IMR-90 (cell line): ENCODE results near the gene TRIM25. TPM values are rescaled to one million over a fixed set of nuclear protein-coding genes. Genes with fewer than 3 reads are reported as not detected.

ENCODE experiments used
- ATAC-seq: fragments of 200-7000 bp; cut with Tn5 transposase; 2 replicates; pipeline ENCODE4 v1.9.1; 2020; ENCODE audit warnings: low read depth, mild to moderate bottlenecking, moderate library complexity
- BruUV-seq: library from RNA; stranded (reverse); fragments of 400-500 nt; replicated peaks from 2 replicates; lab custom pipeline; 2021; lab: Mats Ljungman, UMichigan
- CTCF ChIA-PET: fragments of 300-600 bp; formaldehyde crosslinking; extraction: SDS; loops from one replicate; lab custom pipeline; 2021; ENCODE audit warnings: antibody characterized with exemption; lab: Yijun Ruan, JAX
- POLR2A ChIA-PET: fragments of 300-600 bp; sonication (Branson Sonifier 250); formaldehyde crosslinking; loops from one replicate; lab custom pipeline; 2022; ENCODE audit warnings: antibody characterized with exemption; ENCODE audit not compliant: unreplicated experiment; lab: Charles Lee
- DNase-seq: peaks from one replicate; pipeline ENCODE4 v3.0.0; 2013
- H2AFZ ChIP-seq: replicated peaks from 2 replicates; pipeline ENCODE3; 2013; ENCODE audit warnings: low read length, mild to moderate bottlenecking; ENCODE audit not compliant: poor library complexity
- H2AK5ac ChIP-seq: 2 replicates; pipeline ENCODE4 v1.6.1; 2013; ENCODE audit warnings: low read depth, low read length, inconsistent platforms
- H2AK9ac ChIP-seq: replicated peaks from 2 replicates; pipeline ENCODE3; 2013; ENCODE audit warnings: mild to moderate bottlenecking, low read depth, low read length, moderate library complexity; ENCODE audit not compliant: poor library complexity
- H2BK120ac ChIP-seq: 2 replicates; pipeline ENCODE4 v1.6.1; 2013; ENCODE audit warnings: low read depth, low read length, inconsistent platforms
- H2BK15ac ChIP-seq: 3 replicates; pipeline ENCODE4 v1.6.1; 2013; ENCODE audit warnings: low read depth, low read length, inconsistent platforms
- H2BK20ac ChIP-seq: 2 replicates; pipeline ENCODE4 v1.6.1; 2013; ENCODE audit warnings: low read depth, mild to moderate bottlenecking, inconsistent platforms, low read length, moderate library complexity
- H2BK5ac ChIP-seq: 2 replicates; pipeline ENCODE4 v1.6.1; 2013; ENCODE audit warnings: mild to moderate bottlenecking, low read depth, low read length, inconsistent platforms; ENCODE audit not compliant: poor library complexity, severe bottlenecking
- H3K14ac ChIP-seq: replicated peaks from 2 replicates; pipeline ENCODE4 v1.6.1; 2013; ENCODE audit warnings: low read depth, low read length, inconsistent platforms
- H3K18ac ChIP-seq: 2 replicates; pipeline ENCODE4 v1.6.1; 2013; ENCODE audit warnings: low read depth, low read length, control low read depth
- H3K23ac ChIP-seq: 2 replicates; pipeline ENCODE4 v1.6.1; 2013; ENCODE audit warnings: low read depth, low read length, inconsistent platforms
- H3K27ac ChIP-seq: 2 replicates; pipeline ENCODE4 v1.5.1; 2013; ENCODE audit warnings: mild to moderate bottlenecking, control low read depth, low read length; ENCODE audit not compliant: insufficient read depth
- H3K27me3 ChIP-seq: 2 replicates; pipeline ENCODE4 v1.6.1; 2013; ENCODE audit warnings: low read length; ENCODE audit not compliant: control insufficient read depth, insufficient read depth
- H3K36me3 ChIP-seq: 2 replicates; pipeline ENCODE4 v1.6.1; 2013; ENCODE audit warnings: low read length, mixed read lengths; ENCODE audit not compliant: control insufficient read depth, insufficient read depth
- H3K4ac ChIP-seq: 2 replicates; pipeline ENCODE4 v1.6.1; 2013; ENCODE audit warnings: low read depth, low read length, inconsistent platforms
- H3K4me1 ChIP-seq: 2 replicates; pipeline ENCODE4 v1.6.1; 2013; ENCODE audit warnings: low read length, mixed read lengths; ENCODE audit not compliant: control insufficient read depth, insufficient read depth
- H3K4me2 ChIP-seq: 2 replicates; pipeline ENCODE4 v1.6.1; 2013; ENCODE audit warnings: low read depth, mild to moderate bottlenecking, control low read depth, low read length, moderate library complexity
- H3K4me3 ChIP-seq: 2 replicates; pipeline ENCODE4 v1.5.1; 2013; ENCODE audit warnings: low read depth, mild to moderate bottlenecking, control low read depth, low read length, moderate library complexity; ENCODE audit not compliant: insufficient read depth
- H3K56ac ChIP-seq: 2 replicates; pipeline ENCODE4 v1.6.1; 2013; ENCODE audit warnings: low read length, inconsistent platforms; ENCODE audit not compliant: insufficient read depth; ENCODE audit errors: extremely low read depth
- H3K79me1 ChIP-seq, 2 experiments: 2 replicates each; pipeline ENCODE4 v1.6.1; 2013; ENCODE audit warnings: low read length in 2 of 2, inconsistent platforms in 1 of 2, low read depth in 1 of 2
- H3K9ac ChIP-seq: 2 replicates; pipeline ENCODE4 v1.6.1; 2013; ENCODE audit warnings: low read depth, low read length, control low read depth
- H3K9me1 ChIP-seq: 2 replicates; pipeline ENCODE4 v1.6.1; 2013; ENCODE audit warnings: low read length, inconsistent platforms; ENCODE audit not compliant: insufficient read depth
- H3K9me3 ChIP-seq: 2 replicates; pipeline ENCODE4 v1.6.1; 2013; ENCODE audit warnings: low read length; ENCODE audit not compliant: control insufficient read depth, insufficient read depth
- H4K20me1 ChIP-seq: 2 replicates; pipeline ENCODE4 v1.6.1; 2013; ENCODE audit warnings: low read length, inconsistent platforms; ENCODE audit not compliant: insufficient read depth
- H4K5ac ChIP-seq: 2 replicates; pipeline ENCODE4 v1.6.1; 2013; ENCODE audit warnings: mild to moderate bottlenecking, low read depth, low read length, control low read depth
- H4K8ac ChIP-seq, 2 experiments: 2 replicates each; pipeline ENCODE4 v1.6.1; 2013; ENCODE audit warnings: low read depth in 2 of 2, low read length in 2 of 2, control low read depth in 1 of 2, inconsistent platforms in 1 of 2
- H4K91ac ChIP-seq: 2 replicates; pipeline ENCODE4 v1.6.1; 2013; ENCODE audit warnings: low read depth, low read length, inconsistent platforms; ENCODE audit not compliant: insufficient read depth
- BHLHE40 ChIP-seq: fragments of 150-350 bp; IDR thresholded peaks from 2 replicates; pipeline ENCODE4 v1.6.1; 2016; ENCODE audit warnings: mild to moderate bottlenecking, low read depth, low read length
- CEBPB ChIP-seq: IDR thresholded peaks from 2 replicates; pipeline ENCODE4 v1.6.1; 2012; ENCODE audit warnings: low read depth, low read length, improper control_type of control experiment
- CHD1 ChIP-seq: IDR thresholded peaks from 2 replicates; pipeline ENCODE4 v1.6.1; 2012; ENCODE audit warnings: low read depth, low read length, improper control_type of control experiment
- ELK1 ChIP-seq: fragments of 150-350 bp; IDR thresholded peaks from 2 replicates; pipeline ENCODE4 v1.6.1; 2016; ENCODE audit warnings: low read depth, mild to moderate bottlenecking, low read length, moderate library complexity, borderline replicate concordance
- FOS ChIP-seq: fragments of 150-350 bp; IDR thresholded peaks from 2 replicates; pipeline ENCODE4 v1.6.1; 2016; ENCODE audit warnings: low read depth, low read length
- MAZ ChIP-seq: IDR thresholded peaks from 2 replicates; pipeline ENCODE4 v1.6.1; 2012; ENCODE audit warnings: low read depth, mild to moderate bottlenecking, low read length, improper control_type of control experiment, moderate library complexity, borderline replicate concordance
- MXI1 ChIP-seq: IDR thresholded peaks from 2 replicates; pipeline ENCODE4 v1.6.1; 2012; ENCODE audit warnings: low read depth, mild to moderate bottlenecking, low read length, moderate library complexity, borderline replicate concordance
- NFE2L2 ChIP-seq: fragments of 150-350 bp; IDR thresholded peaks from 2 replicates; pipeline ENCODE4 v1.6.1; 2016; ENCODE audit warnings: low read depth, mild to moderate bottlenecking, low read length
- RAD21 ChIP-seq: IDR thresholded peaks from 2 replicates; pipeline ENCODE4 v1.6.1; 2012; ENCODE audit warnings: low read length, improper control_type of control experiment
- RCOR1 ChIP-seq: IDR thresholded peaks from 2 replicates; pipeline ENCODE4 v1.6.1; 2012; ENCODE audit warnings: mild to moderate bottlenecking, low read length, improper control_type of control experiment; ENCODE audit not compliant: insufficient replicate concordance
- RFX5 ChIP-seq: IDR thresholded peaks from 2 replicates; pipeline ENCODE4 v1.8.0; 2012; ENCODE audit warnings: low read depth, mild to moderate bottlenecking, low read length, moderate library complexity
- SMC3 ChIP-seq: fragments of 150-350 bp; IDR thresholded peaks from 2 replicates; pipeline ENCODE4 v1.6.1; 2016; ENCODE audit warnings: low read depth, mild to moderate bottlenecking, antibody characterized with exemption, low read length, moderate library complexity
- WGBS, 2 experiments: methylation state at CpG; one replicate each; pipeline versions ENCODE4 v1.1.5 to v1.1.7; 2013; ENCODE audit warnings: missing lambda C conversion rate in 2 of 2; ENCODE audit not compliant: insufficient read length in 1 of 2; ENCODE audit errors: extremely low coverage in 2 of 2; 5-methylcytosine and 5-hydroxymethylcytosine counted together
- dilution Hi-C: fragments of 300-500 bp; cut with HindIII; formaldehyde crosslinking; loops from one replicate; pipeline ENCODE4 v1.14.3; 2018; ENCODE audit warnings: low sequenced_read_pairs; ENCODE audit not compliant: unreplicated experiment
- in situ Hi-C: fragments of 300-500 bp; cut with MboI; formaldehyde crosslinking; loops from 3 replicates; pipeline ENCODE4 v1.14.3; 2019; ENCODE audit warnings: low sequenced_read_pairs, inconsistent platforms, mixed read lengths
- intact Hi-C: fragments of 100-400 bp; cut with micrococcal nuclease; formaldehyde crosslinking; loops from 2 replicates; pipeline ENCODE4 v1.10.0; 2022
- polyA plus RNA-seq, 3 experiments: library from polyadenylated mRNA; depleted of rRNA; stranded (reverse); fragments of >200 nt; gene quantifications; 2 replicates each; pipeline ENCODE4 v1.2.3, GENCODE V29; 2012; ENCODE audit warnings: low replicate concordance in 1 of 3
- total RNA-seq: library from RNA; depleted of rRNA; stranded (reverse); fragments of >200 nt; gene quantifications from 2 replicates; pipeline ENCODE4 v1.2.3, GENCODE V29; 2012

Gene TRIM25
- total and polyA plus RNA-seq, 2 of the 4 experiments (the other 2 are of a cell fraction) = 25.5 to 27.5 TPM

DNA sequence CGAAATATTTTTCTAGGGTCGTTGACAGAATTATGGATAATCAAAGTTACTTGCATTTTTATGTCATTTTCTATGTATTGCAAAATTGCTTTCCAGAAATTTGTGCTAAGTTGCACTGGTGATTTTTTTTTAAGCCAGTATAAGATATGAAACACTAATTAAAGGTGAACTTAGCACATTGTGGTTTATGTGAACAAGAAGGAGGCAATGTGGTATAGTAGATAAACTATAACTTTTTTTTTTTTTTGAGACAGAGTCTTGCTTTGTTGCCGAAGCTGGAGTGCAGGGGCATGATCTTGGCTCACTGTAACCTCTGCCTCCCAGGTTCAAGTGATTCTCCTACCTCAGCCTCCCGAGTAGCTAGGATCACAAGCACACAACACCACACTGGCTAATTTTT, 66.7 kb downstream of the TRIM25 start:
- CTCF ChIA-PET = no interaction called here
- Histone ChIP-seq H3K4ac (no peak overlapping the region), H3K14ac (no peak overlapping the region), H3K4me2 (no peak overlapping the region), H4K91ac (no peak overlapping the region), H2BK5ac (no peak overlapping the region), H4K8ac (no peak overlapping the region), H2AK9ac (no peak overlapping the region), H3K18ac (no peak overlapping the region), H3K56ac (no peak overlapping the region), H2AFZ (no peak overlapping the region), H2AK5ac (no peak overlapping the region), H3K27me3 (no peaks in the 10 kb centered on the region), H3K9me1 (no peaks in the 10 kb centered on the region), H2BK20ac (no peak overlapping the region), H3K4me1 (no peaks in the 10 kb centered on the region), H3K79me1 (no peaks in the 10 kb centered on the region; a peak in 1 of 4 replicates), H3K4me3 (no peak overlapping the region), H2BK120ac (no peak overlapping the region), H3K9me3 (no peaks in the 10 kb centered on the region), H4K5ac (no peak overlapping the region), H3K9ac (no peak overlapping the region), H3K23ac (no peak overlapping the region), H3K36me3 (peaks cover 9% of the 10 kb centered on the region), H3K27ac (no peak overlapping the region), H2BK15ac (no peak overlapping the region), H4K20me1 (no peaks in the 10 kb centered on the region)
- no TSS peak for BruUV-seq
- dilution Hi-C loops (no loop called here), intact Hi-C loops (no loop called here), in situ Hi-C loops (no loop called here)
- DNase-seq = no peak
- TF ChIP-seq MXI1 (no peak), SMC3 (no peak), CEBPB (no peak), ELK1 (no peak), FOS (no peak), BHLHE40 (no peak), NFE2L2 (no peak), CHD1 (no peak), RFX5 (no peak), RCOR1 (no peak), MAZ (no peak), RAD21 (no peak)
- ATAC-seq = no peak
- no CpG with 5 or more reads among the region's 4 CpGs for WGBS, 2 experiments
- POLR2A ChIA-PET = no interaction called here
